Glutamatergic neuron (in vitro differentiated cells): Measurements from ENCODE around the gene HNF1B. TPM values are rescaled to one million over a fixed set of nuclear protein-coding genes. Genes with fewer than 3 reads are reported as not detected.
"Not testable (repeated sequence)": the region's sequence is repeated elsewhere in the genome, so short reads cannot be mapped to it uniquely, and the experiment has no call there.

Experiments
- DNase-seq: peaks from one replicate; pipeline ENCODE4 v3.0.0; 2022
- H3K27ac Mint-ChIP-seq: one replicate; pipeline ENCODE4 v1.8.0; 2020; ENCODE audit warnings: mild to moderate bottlenecking, mixed read lengths, inconsistent platforms; ENCODE audit not compliant: unreplicated experiment
- H3K27me3 Mint-ChIP-seq: one replicate; pipeline ENCODE4 v1.8.0; 2020; ENCODE audit warnings: mild to moderate bottlenecking, moderate library complexity, mixed read lengths, inconsistent platforms; ENCODE audit not compliant: unreplicated experiment
- H3K36me3 Mint-ChIP-seq: one replicate; pipeline ENCODE4 v1.8.0; 2020; ENCODE audit warnings: mild to moderate bottlenecking, mixed read lengths, inconsistent platforms; ENCODE audit not compliant: unreplicated experiment
- H3K4me1 Mint-ChIP-seq: one replicate; pipeline ENCODE4 v1.8.0; 2020; ENCODE audit warnings: mild to moderate bottlenecking, low read depth, mixed read lengths, inconsistent platforms; ENCODE audit not compliant: unreplicated experiment
- H3K4me3 Mint-ChIP-seq: one replicate; pipeline ENCODE4 v1.8.0; 2020; ENCODE audit warnings: mild to moderate bottlenecking, mixed read lengths, inconsistent platforms; ENCODE audit not compliant: unreplicated experiment
- H3K9me3 Mint-ChIP-seq: one replicate; pipeline ENCODE4 v1.8.0; 2020; ENCODE audit warnings: mild to moderate bottlenecking, moderate library complexity, mixed read lengths, inconsistent platforms; ENCODE audit not compliant: unreplicated experiment
- CTCF ChIP-seq: fragments of 200-600 bp; sonication (generic); IDR thresholded peaks from one replicate; pipeline ENCODE4 v1.5.0; 2021; ENCODE audit not compliant: partially characterized antibody, unreplicated experiment
- total RNA-seq: library from RNA; stranded (reverse); fragmentation: NEBNext Ultra II Directional; extraction: Animal tissue kit (Norgen Biotek cat#: 25700); gene quantifications from one replicate; pipeline ENCODE4 v1.2.1, GENCODE V29; 2021; ENCODE audit not compliant: unreplicated experiment

The HNF1B gene
- total RNA-seq, 1 donor from 2014 or later: not detected

DNA sequence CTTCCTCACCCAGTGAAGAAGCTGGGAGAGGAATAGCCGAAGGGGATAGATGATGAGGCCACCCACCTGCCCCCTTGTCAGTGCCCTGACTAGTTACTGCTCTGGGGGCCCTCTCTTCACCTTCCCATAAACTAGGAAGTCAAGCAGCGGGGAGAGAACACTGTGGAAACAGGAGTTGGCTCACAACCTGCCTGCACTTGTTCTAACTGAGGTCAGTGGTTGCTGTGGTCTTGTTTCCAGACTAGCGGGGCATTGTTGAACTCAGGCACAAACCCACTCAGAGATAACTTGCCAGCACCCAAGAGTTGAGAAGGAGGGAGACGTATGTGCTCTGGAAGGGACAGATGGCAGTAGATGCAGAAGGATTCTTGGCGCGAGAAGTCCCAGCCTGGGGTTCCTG is 53.1 kb downstream of the HNF1B start:
- no peak for DNase-seq
- H3K36me3 Mint-ChIP-seq: no peaks in the 10 kb centered on the region
- H3K4me3 Mint-ChIP-seq: no peak overlapping the region
- H3K27ac Mint-ChIP-seq: no peak overlapping the region
- H3K27me3 Mint-ChIP-seq: peaks cover 1% of the 10 kb centered on the region
- peaks cover 3% of the 10 kb centered on the region for H3K9me3 Mint-ChIP-seq
- no peak for TF ChIP-seq CTCF
- no peaks in the 10 kb centered on the region for H3K4me1 Mint-ChIP-seq

DNA sequence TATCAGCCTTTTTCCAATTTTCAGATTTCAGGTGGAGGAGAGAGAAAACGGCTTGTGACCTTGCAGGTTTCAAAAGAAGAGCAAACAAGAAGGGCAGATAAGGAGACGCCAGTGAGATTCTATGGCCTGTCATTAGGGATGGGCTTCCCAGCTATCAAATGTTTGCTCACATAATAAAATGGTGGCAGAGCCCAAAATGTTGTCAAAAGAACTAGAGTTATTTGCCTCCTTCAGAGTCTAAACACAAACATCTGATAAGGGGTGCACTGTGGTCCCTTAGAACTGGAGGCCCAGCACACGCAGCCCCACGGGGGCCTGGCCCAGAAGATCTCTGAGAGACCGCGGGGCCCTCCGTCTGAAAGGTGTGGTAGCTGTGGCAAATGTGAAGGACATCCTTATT is 55.5 kb downstream of the HNF1B start:
- Mint-ChIP-seq H3K4me1 (peaks cover 4% of the 10 kb centered on the region), H3K4me3 (no peak overlapping the region), H3K27me3 (no peaks in the 10 kb centered on the region), H3K36me3 (no peaks in the 10 kb centered on the region), H3K27ac (no peak overlapping the region), H3K9me3 (no peaks in the 10 kb centered on the region)
- no peak for TF ChIP-seq CTCF
- DNase-seq: no peak

DNA sequence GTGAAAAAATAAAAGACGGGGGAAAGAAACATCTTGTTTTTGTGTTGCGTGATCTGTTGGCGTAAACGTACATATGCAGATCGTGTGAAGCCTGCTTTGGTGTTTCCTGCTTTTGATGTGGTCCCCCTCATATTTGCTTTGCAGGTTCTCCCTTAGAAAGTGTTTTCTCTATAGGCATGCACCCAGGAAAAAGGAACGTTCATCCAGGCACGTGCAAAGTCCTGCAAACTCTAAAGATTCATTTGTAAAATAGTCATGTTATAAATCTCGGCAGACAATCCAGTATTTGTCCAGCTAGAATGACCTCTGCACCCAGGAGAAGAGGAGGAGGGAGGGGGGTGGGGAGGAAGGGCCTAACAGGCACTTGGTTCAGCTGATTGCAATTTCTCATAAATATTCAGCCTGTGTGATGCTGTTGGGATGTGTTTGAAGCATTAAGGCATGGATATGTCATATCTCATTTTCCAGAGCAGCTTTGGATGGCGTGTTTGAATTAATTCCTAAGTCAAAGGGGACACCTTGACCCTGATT is 61.3 kb downstream of the HNF1B start:
- Mint-ChIP-seq H3K27ac (no peak overlapping the region), H3K4me3 (no peak overlapping the region)

DNA sequence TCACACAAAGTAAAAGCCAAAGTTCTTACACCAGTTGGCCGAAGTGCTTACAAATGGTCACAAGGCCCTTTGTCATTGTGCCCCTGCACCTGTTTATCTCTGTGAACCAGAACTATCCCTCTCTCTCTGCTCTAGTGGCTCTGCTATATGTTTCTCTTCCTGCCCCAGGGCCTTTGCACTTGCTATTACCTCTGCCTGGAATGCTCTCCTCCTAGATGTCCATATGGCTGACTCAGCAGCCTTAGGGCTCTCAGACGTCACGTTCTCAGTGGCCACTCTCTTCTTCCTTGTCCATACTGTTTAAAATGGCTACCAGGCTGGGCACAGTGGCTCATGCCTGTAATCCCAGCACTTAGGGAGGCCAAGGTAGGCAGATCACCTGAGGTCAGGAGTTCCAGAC is 62.9 kb downstream of the HNF1B start:
- TF ChIP-seq CTCF: no peak
- no peaks in the 10 kb centered on the region for H3K27me3 Mint-ChIP-seq
- no peak for DNase-seq
- H3K9me3 Mint-ChIP-seq: peaks cover 3% of the 10 kb centered on the region
- no peak overlapping the region for H3K4me3 Mint-ChIP-seq
- H3K36me3 Mint-ChIP-seq: no peaks in the 10 kb centered on the region
- peaks cover 4% of the 10 kb centered on the region for H3K4me1 Mint-ChIP-seq
- H3K27ac Mint-ChIP-seq: no peak overlapping the region

More for the DNA sequence above, 61.3 kb downstream of the HNF1B start:
- TF ChIP-seq CTCF: no peak
- no peak for DNase-seq
- H3K4me1 Mint-ChIP-seq: peaks cover 4% of the 10 kb centered on the region
- H3K36me3 Mint-ChIP-seq: no peaks in the 10 kb centered on the region
- H3K9me3 Mint-ChIP-seq: peaks cover 2% of the 10 kb centered on the region
- no peaks in the 10 kb centered on the region for H3K27me3 Mint-ChIP-seq

DNA sequence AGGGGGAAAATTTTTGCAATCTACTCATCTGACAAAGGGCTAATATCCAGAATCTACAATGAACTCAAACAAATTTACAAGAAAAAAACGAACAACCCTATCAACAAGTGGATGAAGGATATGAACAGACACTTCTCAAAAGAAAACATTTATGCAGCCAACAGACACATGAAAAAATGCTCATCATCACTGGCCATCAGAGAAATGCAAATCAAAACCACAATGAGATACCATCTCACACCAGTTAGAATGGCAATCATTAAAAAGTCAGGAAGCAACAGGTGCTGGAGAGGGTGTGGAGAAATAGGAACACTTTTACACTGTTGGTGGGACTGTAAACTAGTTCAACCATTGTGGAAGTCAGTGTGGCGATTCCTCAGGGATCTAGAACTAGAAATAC is 64.9 kb downstream of the HNF1B start:
- H3K27me3 Mint-ChIP-seq, H3K4me3 Mint-ChIP-seq, H3K4me1 Mint-ChIP-seq, H3K9me3 Mint-ChIP-seq, H3K36me3 Mint-ChIP-seq, DNase-seq, H3K27ac Mint-ChIP-seq: not testable (repeated sequence)
